Mucosa of descending colon (tissue), 3 donors: Measurements from ENCODE around the gene PRKCI. TPM values are rescaled to one million over a fixed set of nuclear protein-coding genes. Genes with fewer than 3 reads are reported as not detected.
A peak's percentile ranks its signal among the peaks of the same experiment; 100 is the strongest.

Experiments used
- ATAC-seq: fragments of 200-7000 bp; cut with Tn5 transposase; one replicate; pipeline ENCODE4 v1.9.1; 2020; ENCODE audit warnings: mild to moderate bottlenecking, moderate library complexity
- DNase-seq, 3 donors: peaks; one replicate each; pipeline ENCODE4 v3.0.0-alpha.2; 2020
- H3K36me3 ChIP-seq: fragments of 200-600 bp; one replicate; pipeline ENCODE4 v1.8.0; 2021; ENCODE audit warnings: low read depth, mild to moderate bottlenecking
- H3K4me1 ChIP-seq: fragments of 200-600 bp; one replicate; pipeline ENCODE4 v1.8.0; 2021; ENCODE audit warnings: low read depth, mild to moderate bottlenecking
- H3K4me3 ChIP-seq: fragments of 200-600 bp; one replicate; pipeline ENCODE4 v1.8.0; 2021; ENCODE audit warnings: mild to moderate bottlenecking
- H3K9me3 ChIP-seq: fragments of 200-600 bp; one replicate; pipeline ENCODE4 v1.8.0; 2021; ENCODE audit warnings: mild to moderate bottlenecking
- CTCF ChIP-seq: fragments of 200-600 bp; IDR thresholded peaks from one replicate; pipeline ENCODE4 v1.8.0; 2022; ENCODE audit warnings: antibody characterized with exemption, mild to moderate bottlenecking
- intact Hi-C, 2 donors: fragments of 100-400 bp; cut with DNase I in 1 of 2; cut with micrococcal nuclease in 1 of 2; formaldehyde crosslinking; loops; one replicate each; pipeline versions ENCODE4 v1.11.0 to v1.11.1; 2022; cut with DNase I, micrococcal nuclease
- total RNA-seq, 3 donors: library from RNA; stranded (reverse); fragmentation: NEBNext Ultra II Directional in 2 of 3; extraction: Animal tissue kit (Norgen Biotek cat#: 25700) in 2 of 3; gene quantifications; one replicate each; pipeline versions ENCODE4 v1.2.1 to v1.2.4, GENCODE V29; 2021 to 2023
- donor health status: DM: no; HTN: no; CAD: no; lungs with moderate emphysema.
- donor health status: DM: no; HTN: no; CAD: no.
- donor health status: DM: no; HTN: yes; CAD: no.

Gene PRKCI
- total RNA-seq, 3 donors from 2014 or later, result 38.0 to 39.9 (median 39.8) TPM

- DNase-seq (no peak), ATAC-seq (no peak)
- intact Hi-C loops, result no loop called here
- H3K36me3 ChIP-seq, result no peaks in the 10 kb centered on the region
- no peak for TF ChIP-seq CTCF
- H3K4me3 ChIP-seq, result no peak overlapping the region
- H3K4me1 ChIP-seq, result no peaks in the 10 kb centered on the region
- H3K9me3 ChIP-seq, result no peaks in the 10 kb centered on the region
Measured at GRCh38 chr3:170207717-170208116, 14.5 kb upstream of the PRKCI start.

GRCh38 chr3:170211668-170212067, 10.6 kb upstream of the PRKCI start:
- Histone ChIP-seq H3K36me3 (no peaks in the 10 kb centered on the region), H3K4me3 (no peak overlapping the region), H3K4me1 (no peaks in the 10 kb centered on the region), H3K9me3 (no peaks in the 10 kb centered on the region)
- no peak for TF ChIP-seq CTCF
- no peak for DNase-seq
- no peak for ATAC-seq
- intact Hi-C loops, result no loop called here

GRCh38 chr3:170219850-170220249, 2.4 kb upstream of the PRKCI start:
- Histone ChIP-seq H3K4me3 (no peak overlapping the region), H3K36me3 (no peaks in the 10 kb centered on the region), H3K4me1 (no peaks in the 10 kb centered on the region), H3K9me3 (no peaks in the 10 kb centered on the region)
- intact Hi-C loops, result no loop called here
- ATAC-seq (no peak), DNase-seq (no peak)
- TF ChIP-seq CTCF, result no peak

GRCh38 chr3:170220871-170221270, 1.4 kb upstream of the PRKCI start:
- no peak for ATAC-seq
- DNase-seq, result no peak
- H3K4me3 ChIP-seq, result no peak overlapping the region
- intact Hi-C loops, result no loop called here
- no peak for TF ChIP-seq CTCF
- no peaks in the 10 kb centered on the region for H3K36me3 ChIP-seq
- H3K4me1 ChIP-seq, result no peaks in the 10 kb centered on the region
- no peaks in the 10 kb centered on the region for H3K9me3 ChIP-seq

- DNase-seq, result peak in 1 of 3 donors; percentile 47
- Histone ChIP-seq H3K4me1 (no peaks in the 10 kb centered on the region), H3K4me3 (peak overlapping the region; percentile 74), H3K36me3 (no peaks in the 10 kb centered on the region), H3K9me3 (no peaks in the 10 kb centered on the region)
- TF ChIP-seq CTCF, result no peak
- intact Hi-C loops, result no loop called here
- peak; percentile 56 for ATAC-seq
Measured at GRCh38 chr3:170222647-170223541, 670 bp downstream of the PRKCI start.
